T-helper 17 cell (primary cell): ENCODE measurements around the gene MICAL2. TPM values are rescaled to one million over a fixed set of nuclear protein-coding genes. Genes with fewer than 3 reads are reported as not detected.

Experiments
- ATAC-seq: fragments of 150-1000 bp; cut with Tn5 transposase; 2 replicates; pipeline ENCODE4 v1.10.0; 2021; ENCODE audit warnings: mild to moderate bottlenecking, moderate library complexity
- DNase-seq, 3 donors: peaks; one replicate each; pipeline versions ENCODE4 v3.0.0 to v3.0.0-alpha.2; 2020 to 2021
- H3K9me3 ChIP-seq: one replicate; pipeline ENCODE4 v1.7.0; 2013; ENCODE audit warnings: low read length, mild to moderate bottlenecking; ENCODE audit not compliant: control insufficient read depth, poor library complexity, severe bottlenecking
- H3K27ac Mint-ChIP-seq: one replicate; pipeline ENCODE4 v1.8.0; 2022; ENCODE audit warnings: mild to moderate bottlenecking, moderate library complexity, mixed read lengths
- H3K27me3 Mint-ChIP-seq: one replicate; pipeline ENCODE4 v1.8.0; 2022; ENCODE audit warnings: mixed read lengths
- H3K36me3 Mint-ChIP-seq: one replicate; pipeline ENCODE4 v1.8.0; 2022; ENCODE audit warnings: low read depth, mixed read lengths
- H3K4me1 Mint-ChIP-seq: one replicate; pipeline ENCODE4 v1.8.0; 2022; ENCODE audit warnings: mild to moderate bottlenecking, mixed read lengths
- H3K4me3 Mint-ChIP-seq: one replicate; pipeline ENCODE4 v1.8.0; 2022; ENCODE audit warnings: mild to moderate bottlenecking, moderate library complexity, mixed read lengths
- total RNA-seq, 4 donors: library from RNA in 2 of 4; stranded (reverse) in 2 of 4; gene quantifications; one replicate each; pipeline ENCODE4 v1.2.3 and lab custom pipeline; 2022 to 2026

Gene MICAL2
- total RNA-seq, 2 donors from 2014 or later = 52.0 to 66.9 TPM

DNA sequence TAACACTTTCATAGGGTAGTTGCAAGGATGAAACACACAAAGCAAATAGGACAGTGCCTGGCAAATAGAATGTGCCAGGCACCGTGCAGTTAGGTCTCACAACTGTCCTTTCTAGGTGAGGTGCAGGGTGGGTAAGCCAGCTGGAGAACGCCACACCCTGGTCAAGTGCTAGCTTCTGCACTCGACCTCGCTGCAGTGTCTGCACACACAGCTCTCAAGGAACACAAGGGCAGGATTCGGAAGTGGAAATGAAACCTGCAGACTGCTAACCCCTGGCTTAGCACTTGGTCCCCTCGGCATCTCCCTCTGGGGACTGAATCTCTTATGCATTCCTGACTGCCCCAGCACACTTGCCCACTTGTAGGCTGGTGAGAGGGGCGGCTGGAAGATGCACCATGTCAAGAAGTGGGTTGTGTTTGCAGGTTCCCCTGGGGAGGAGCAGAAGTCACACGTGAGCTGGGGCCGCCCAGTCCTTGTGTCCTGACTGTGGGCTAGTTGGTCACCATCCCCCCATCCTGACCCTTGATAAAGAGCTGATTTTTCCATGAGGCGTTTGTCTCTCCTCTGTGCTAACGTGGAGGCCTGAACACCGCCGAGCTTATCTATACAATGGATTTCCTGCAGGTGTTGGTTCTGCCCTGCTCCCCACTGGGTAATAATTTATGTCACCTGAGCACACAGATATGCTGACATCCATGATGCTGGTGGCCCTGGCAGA, 89.0 kb downstream of the MICAL2 start:
- ATAC-seq (peak; percentile 24), DNase-seq (no peak)
- no peaks in the 10 kb centered on the region for H3K27me3 Mint-ChIP-seq
- H3K27ac Mint-ChIP-seq = peak overlapping the region; percentile 100
- H3K4me3 Mint-ChIP-seq = peak overlapping the region; percentile 99
- peaks cover 2% of the 10 kb centered on the region for H3K36me3 Mint-ChIP-seq
- no peaks in the 10 kb centered on the region for H3K9me3 ChIP-seq
- H3K4me1 Mint-ChIP-seq = peaks cover 71% of the 10 kb centered on the region

DNA sequence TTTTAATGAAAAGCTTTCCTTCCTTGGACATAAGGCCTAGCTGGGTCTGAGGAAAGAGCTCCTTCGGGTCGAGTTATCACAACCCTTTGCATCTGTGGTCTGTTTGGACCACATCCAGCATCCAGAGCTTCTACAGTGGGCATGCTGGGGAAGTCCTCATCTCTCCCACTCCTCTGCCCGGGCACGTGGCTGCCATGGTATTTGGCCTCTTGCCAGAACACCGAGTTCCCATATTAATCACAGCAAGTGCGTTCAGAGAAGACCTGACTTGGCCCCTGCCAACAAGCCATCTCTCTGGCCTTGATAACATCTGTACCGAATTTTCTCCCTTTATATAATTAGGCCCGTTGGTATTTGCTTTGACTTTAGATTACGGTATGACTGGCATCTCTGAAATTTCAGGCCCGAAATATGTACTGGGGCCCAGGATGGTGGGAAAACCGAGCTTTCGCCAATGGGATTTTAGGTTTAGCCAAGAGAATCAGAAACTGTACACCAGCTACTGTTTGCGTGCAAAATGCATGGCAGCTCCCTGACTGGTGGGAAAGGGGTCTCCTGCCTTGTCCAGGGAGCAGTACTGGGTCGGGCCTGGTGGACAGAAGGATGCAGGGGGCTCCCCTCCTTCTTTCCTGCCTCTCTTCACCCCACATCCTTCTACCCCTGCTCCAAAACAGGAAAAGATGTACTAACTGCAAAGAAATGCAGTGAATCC, 90.0 kb downstream of the MICAL2 start:
- ATAC-seq (no peak), DNase-seq (no peak)
- H3K27ac Mint-ChIP-seq = peak overlapping the region; percentile 100
- no peaks in the 10 kb centered on the region for H3K9me3 ChIP-seq
- peaks cover 2% of the 10 kb centered on the region for H3K36me3 Mint-ChIP-seq
- peaks cover 70% of the 10 kb centered on the region for H3K4me1 Mint-ChIP-seq
- no peaks in the 10 kb centered on the region for H3K27me3 Mint-ChIP-seq
- H3K4me3 Mint-ChIP-seq = peak overlapping the region; percentile 61

DNA sequence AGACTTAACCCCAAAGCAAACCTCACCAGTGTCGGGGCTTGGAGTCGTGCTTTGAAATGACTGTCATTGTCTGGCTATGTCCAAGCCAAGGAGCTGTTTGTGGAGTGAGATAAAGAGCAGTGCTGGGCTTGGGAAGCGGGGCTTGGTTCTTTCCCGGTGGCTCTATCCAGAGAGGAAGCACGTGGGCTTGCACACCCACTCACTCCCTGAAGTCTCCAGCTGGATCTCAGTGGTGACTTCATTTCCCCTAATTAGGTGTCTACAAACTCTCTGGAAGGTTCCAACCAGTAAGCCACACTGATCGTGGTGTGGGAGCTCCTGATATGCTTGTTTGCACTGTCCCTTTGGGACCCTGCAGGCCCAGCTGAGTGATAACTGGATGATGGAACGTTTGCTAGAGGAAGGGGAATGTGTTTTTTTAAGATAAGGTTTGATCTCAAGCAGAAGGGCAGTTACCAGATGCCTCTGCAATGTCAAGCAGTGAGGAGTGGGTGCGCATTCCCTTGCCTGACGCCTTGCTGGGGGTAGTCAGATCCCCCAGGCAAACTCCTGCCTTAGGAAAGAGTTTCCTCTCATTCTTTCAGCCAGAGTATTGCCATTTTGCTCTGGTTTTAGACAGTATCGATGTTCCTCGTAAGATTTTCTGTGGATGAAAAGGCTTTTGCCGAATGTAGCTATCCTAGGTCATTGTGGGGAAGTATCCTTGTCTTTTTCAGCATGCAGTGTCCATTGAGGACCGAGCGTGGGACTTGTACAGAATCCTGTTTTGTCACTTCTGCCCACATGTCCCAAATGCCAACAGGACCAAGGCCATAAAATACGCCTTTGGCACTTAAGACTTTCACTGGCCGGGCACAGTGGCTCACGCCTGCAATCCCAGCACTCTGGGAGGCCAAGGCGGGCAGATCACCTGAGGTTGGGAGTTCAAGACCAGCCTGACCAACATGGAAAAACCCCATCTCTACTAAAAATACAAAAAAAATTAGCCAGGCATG, 90.9 kb downstream of the MICAL2 start:
- Mint-ChIP-seq H3K27ac (peak overlapping the region; percentile 100), H3K36me3 (peaks cover 5% of the 10 kb centered on the region), H3K4me3 (peak overlapping the region; percentile 61), H3K27me3 (no peaks in the 10 kb centered on the region), H3K4me1 (peaks cover 67% of the 10 kb centered on the region)
- no peaks in the 10 kb centered on the region for H3K9me3 ChIP-seq
- ATAC-seq = no peak
- no peak for DNase-seq

DNA sequence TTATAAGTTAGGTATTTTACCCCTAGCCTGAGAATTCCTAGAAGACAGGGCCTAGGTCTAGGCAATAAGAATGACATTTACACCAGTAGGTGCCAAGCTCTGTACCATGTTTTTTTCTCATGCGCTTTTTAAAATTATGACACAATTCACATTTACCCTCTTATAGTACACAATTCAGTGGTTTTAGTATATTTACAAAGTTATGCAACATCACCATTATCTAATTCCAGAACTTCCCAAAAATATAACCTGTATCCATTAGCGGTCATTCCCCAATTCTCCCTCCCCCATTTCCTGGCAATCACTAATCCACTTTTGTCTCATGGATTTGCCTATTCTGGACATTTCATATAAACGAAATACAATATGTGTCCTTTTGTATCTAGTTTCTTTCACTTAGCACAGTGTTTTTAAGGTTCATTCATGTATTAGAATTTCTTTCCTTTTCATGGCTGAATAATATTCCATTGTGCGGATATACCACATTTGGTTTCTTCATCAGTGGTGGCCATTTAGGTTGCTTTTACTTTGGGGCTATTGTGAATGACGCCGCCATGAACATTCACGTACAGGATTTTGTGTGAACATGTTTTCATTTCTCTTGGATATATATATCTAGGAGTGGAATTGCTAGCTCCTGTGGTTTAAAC, 92.4 kb downstream of the MICAL2 start:
- peak overlapping the region; percentile 100 for H3K27ac Mint-ChIP-seq
- no peaks in the 10 kb centered on the region for H3K9me3 ChIP-seq
- DNase-seq (no peak), ATAC-seq (no peak)
- peaks cover 12% of the 10 kb centered on the region for H3K36me3 Mint-ChIP-seq
- no peak overlapping the region for H3K4me3 Mint-ChIP-seq
- H3K4me1 Mint-ChIP-seq = peaks cover 60% of the 10 kb centered on the region
- H3K27me3 Mint-ChIP-seq = no peaks in the 10 kb centered on the region

DNA sequence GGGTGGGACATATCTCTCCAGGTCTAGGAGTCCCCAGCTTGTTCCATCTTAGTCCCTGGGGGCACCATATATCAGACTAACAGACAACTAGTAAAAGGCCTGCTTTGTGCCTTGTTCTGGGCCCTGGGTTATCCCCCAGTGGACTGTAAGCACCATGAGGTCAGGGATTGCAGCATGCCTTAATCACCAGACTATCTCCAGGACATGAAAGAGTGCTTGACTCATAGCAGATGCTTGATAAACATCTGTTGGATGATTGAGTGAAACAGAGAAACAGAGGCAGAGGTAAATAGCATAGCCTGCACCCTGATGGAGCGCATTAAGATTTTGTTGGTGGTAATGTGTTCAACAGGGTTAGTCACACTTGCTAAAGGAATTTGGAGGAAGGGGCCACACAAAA, 94.1 kb downstream of the MICAL2 start:
- Mint-ChIP-seq H3K27me3 (no peaks in the 10 kb centered on the region), H3K4me3 (no peak overlapping the region), H3K27ac (no peak overlapping the region), H3K4me1 (peaks cover 53% of the 10 kb centered on the region), H3K36me3 (peaks cover 19% of the 10 kb centered on the region)
- H3K9me3 ChIP-seq = no peaks in the 10 kb centered on the region
- ATAC-seq = no peak
- no peak for DNase-seq

DNA sequence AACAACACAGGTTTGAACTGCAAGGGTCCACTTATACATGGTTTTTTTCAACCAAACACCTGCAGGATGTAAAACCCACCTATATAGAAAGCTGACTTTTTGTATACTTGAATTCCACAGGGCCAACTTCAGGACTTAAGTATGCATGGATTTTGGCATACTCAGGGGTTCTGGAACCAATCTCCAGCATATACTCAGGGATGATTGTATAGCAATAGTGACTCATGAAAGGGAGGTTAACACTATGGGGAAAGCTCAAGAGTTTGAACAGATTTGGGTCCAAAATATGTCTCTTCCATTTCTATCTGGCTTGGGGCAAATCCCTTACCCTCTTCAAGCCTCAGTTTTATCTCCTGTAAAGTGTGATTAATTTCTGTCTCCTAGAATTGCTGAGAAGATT, 94.9 kb downstream of the MICAL2 start:
- H3K4me1 Mint-ChIP-seq = peaks cover 48% of the 10 kb centered on the region
- ATAC-seq = no peak

DNA sequence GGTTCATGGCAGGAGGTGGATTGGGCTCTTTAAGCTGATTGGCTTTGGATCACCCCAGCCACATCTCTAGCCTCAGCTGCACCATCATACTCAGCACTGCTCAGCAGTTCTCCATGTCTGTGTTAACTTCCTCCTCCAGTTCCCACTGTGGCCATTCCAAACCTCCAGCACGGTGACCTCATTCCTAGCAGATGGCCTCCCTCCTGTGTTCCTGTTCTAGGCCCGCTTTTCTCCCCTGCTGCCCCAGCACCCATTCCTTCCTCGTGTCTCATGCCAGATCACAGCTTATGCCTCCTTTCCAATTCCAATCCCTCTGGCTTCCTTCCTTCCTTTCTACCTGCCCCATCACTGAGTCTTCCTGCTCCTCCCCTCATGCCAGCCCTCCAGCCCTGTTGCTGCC, 96.1 kb downstream of the MICAL2 start:
- peak overlapping the region; percentile 17 for H3K27ac Mint-ChIP-seq
- no peaks in the 10 kb centered on the region for H3K27me3 Mint-ChIP-seq
- no peak overlapping the region for H3K4me3 Mint-ChIP-seq
- H3K9me3 ChIP-seq = no peaks in the 10 kb centered on the region
- H3K36me3 Mint-ChIP-seq = peaks cover 20% of the 10 kb centered on the region
- ATAC-seq (no peak), DNase-seq (no peak)
- H3K4me1 Mint-ChIP-seq = peaks cover 48% of the 10 kb centered on the region

More for the DNA sequence above, 94.9 kb downstream of the MICAL2 start:
- no peak for DNase-seq
- H3K27me3 Mint-ChIP-seq = no peaks in the 10 kb centered on the region
- H3K36me3 Mint-ChIP-seq = peaks cover 20% of the 10 kb centered on the region
- no peak overlapping the region for H3K4me3 Mint-ChIP-seq
- no peak overlapping the region for H3K27ac Mint-ChIP-seq
- no peaks in the 10 kb centered on the region for H3K9me3 ChIP-seq

DNA sequence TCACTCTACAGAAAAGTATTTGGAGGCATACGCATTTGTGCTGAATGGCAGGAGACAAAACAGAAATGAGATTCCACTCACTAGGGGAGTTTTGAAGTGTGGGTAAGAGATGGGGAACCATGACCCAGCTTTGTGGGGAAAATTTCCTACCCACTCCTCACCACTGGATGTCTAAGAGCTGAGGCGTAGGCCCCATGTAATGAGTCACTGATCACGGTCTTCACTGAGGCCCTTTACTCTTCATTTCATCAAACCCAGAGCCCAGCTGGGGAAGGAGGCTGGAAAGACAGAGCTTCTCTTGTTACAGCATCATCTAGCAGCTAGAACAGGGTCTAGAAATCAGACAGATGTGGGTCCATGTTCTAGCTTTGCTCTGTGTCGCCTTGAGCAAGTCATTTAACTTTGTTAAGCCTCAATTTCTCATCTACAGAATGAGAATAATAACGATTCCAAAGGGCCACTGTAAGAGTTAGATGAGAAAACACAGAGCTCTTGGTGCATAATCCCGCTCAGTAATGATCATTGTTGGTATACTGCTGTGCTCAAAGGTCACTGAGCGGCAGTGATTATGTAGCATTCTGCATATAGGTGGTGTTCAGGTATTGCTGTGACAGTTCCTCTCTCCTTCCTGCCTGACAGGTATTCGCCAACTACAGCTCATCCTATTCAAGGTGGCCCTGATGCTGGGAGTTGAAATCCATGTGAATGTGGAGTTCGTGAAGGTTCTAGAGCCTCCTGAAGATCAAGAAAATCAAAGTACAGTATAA, 97.2 kb downstream of the MICAL2 start:
- H3K36me3 Mint-ChIP-seq = peaks cover 20% of the 10 kb centered on the region
- ATAC-seq = peak; percentile 52
- no peaks in the 10 kb centered on the region for H3K9me3 ChIP-seq
- no peaks in the 10 kb centered on the region for H3K27me3 Mint-ChIP-seq
- peaks cover 45% of the 10 kb centered on the region for H3K4me1 Mint-ChIP-seq
- H3K4me3 Mint-ChIP-seq = peak overlapping the region; percentile 8
- H3K27ac Mint-ChIP-seq = peak overlapping the region; percentile 17
- no peak for DNase-seq

DNA sequence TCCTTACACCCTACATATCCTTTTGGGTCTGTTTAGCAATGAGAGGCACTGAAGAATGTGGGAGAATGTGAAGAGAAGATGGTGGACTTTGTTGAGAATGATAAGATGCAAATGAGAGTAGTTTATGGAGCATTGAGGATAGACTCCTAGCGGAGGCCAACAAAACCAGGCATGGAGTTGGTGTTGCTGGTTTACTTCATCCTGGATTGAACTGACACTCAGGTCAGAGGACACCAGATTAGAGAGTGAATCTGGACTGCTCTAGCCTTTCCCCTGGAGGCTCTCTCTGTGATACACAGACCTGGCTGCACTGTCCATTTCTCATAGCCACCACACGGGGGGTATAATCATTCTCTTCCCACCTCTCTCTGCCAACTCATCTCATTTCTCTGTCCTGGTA, 98.7 kb downstream of the MICAL2 start:
- Mint-ChIP-seq H3K27ac (peak overlapping the region; percentile 47), H3K4me3 (no peak overlapping the region), H3K27me3 (no peaks in the 10 kb centered on the region), H3K4me1 (peaks cover 39% of the 10 kb centered on the region), H3K36me3 (peaks cover 20% of the 10 kb centered on the region)
- no peak for DNase-seq
- H3K9me3 ChIP-seq = no peaks in the 10 kb centered on the region
- no peak for ATAC-seq

DNA sequence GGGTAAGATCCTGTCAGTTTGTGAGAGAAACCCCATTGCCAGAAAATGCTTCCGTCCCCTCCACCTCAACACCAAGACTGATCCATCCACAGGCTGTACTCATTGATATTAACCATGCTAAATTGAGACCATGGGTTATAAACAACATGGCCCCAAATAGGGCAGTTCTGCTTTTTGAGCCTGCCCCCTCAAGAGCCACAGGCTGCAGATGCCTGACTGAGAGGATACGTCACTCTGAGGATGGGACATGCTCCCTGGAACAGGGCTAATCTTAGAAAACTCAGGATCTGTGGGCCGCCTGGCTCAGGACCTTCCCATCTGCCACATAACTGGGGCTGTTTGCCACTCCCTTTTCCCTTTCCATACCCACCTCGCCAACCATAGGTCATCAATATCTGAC, 99.8 kb downstream of the MICAL2 start:
- H3K27me3 Mint-ChIP-seq = no peaks in the 10 kb centered on the region
- no peak for ATAC-seq
- peaks cover 33% of the 10 kb centered on the region for H3K4me1 Mint-ChIP-seq
- no peak overlapping the region for H3K4me3 Mint-ChIP-seq
- DNase-seq = no peak
- no peaks in the 10 kb centered on the region for H3K9me3 ChIP-seq
- H3K36me3 Mint-ChIP-seq = peaks cover 25% of the 10 kb centered on the region
- H3K27ac Mint-ChIP-seq = no peak overlapping the region

DNA sequence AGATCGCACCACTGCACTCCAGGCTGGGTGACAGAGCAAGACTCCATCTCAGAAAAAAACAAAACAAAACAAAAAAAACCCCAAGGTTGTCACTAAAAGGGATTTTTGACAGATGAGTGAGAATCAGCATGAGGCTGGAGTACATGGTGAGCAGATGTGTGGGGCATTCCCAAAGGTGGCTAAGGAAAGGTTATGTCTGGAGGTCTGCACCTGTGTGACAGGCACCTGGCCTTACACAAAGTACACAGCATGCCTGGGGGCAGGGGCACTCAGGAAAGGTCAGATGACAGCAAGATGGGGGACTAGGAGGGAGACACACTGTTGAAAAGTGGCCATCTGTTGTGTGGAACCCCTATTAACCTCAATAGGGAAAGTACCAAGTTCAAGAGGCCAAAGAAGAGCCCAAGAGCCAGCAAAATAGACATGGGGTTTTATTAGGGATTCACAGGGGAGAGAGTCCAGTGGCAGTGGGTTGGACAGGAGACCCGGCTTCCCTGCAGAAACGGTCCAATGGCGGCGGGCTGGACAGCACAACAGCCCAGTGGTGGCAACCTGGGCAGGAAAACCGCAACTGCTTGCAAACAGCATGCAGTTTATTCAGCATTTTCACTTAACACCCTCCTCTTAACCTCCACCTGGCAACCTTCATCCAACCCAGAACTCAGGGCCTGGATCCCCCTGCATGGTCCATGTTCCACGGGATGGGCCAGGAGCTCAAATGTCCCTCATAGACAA, 101.1 kb downstream of the MICAL2 start:
- H3K27ac Mint-ChIP-seq = no peak overlapping the region
- no peaks in the 10 kb centered on the region for H3K9me3 ChIP-seq
- peaks cover 27% of the 10 kb centered on the region for H3K4me1 Mint-ChIP-seq
- no peaks in the 10 kb centered on the region for H3K27me3 Mint-ChIP-seq
- no peak for DNase-seq
- ATAC-seq = no peak
- H3K36me3 Mint-ChIP-seq = peaks cover 20% of the 10 kb centered on the region
- no peak overlapping the region for H3K4me3 Mint-ChIP-seq
